MM.1S (cell line): ENCODE data around the gene DMGDH.

ENCODE experiments used
- DNase-seq: peaks from one replicate; pipeline ENCODE4 v3.0.0-alpha.2; 2015
- H2AFZ ChIP-seq: fragments of 300-600 bp; sonication (generic); 2 replicates; pipeline ENCODE4 v1.6.0; 2016; ENCODE audit warnings: antibody characterized with exemption, low read length
- H3F3A ChIP-seq: fragments of 300-600 bp; sonication (generic); 2 replicates; pipeline ENCODE4 v1.6.1; 2016; ENCODE audit warnings: mild to moderate bottlenecking, antibody characterized with exemption, low read length, moderate library complexity, mixed read lengths; ENCODE audit not compliant: insufficient read depth
- H3K27ac ChIP-seq: fragments of 300-600 bp; sonication (generic); 2 replicates; pipeline ENCODE4 v1.5.1; 2016; ENCODE audit warnings: mild to moderate bottlenecking, low read length
- H3K27me3 ChIP-seq: fragments of 300-600 bp; sonication (generic); replicated peaks from 2 replicates; pipeline ENCODE4 v1.6.0; 2016; ENCODE audit warnings: low read length; ENCODE audit not compliant: insufficient read depth
- H3K36me3 ChIP-seq: fragments of 300-600 bp; sonication (generic); replicated peaks from 2 replicates; pipeline ENCODE4 v1.6.1; 2016; ENCODE audit warnings: mild to moderate bottlenecking, low read length, mixed read lengths; ENCODE audit not compliant: insufficient read depth
- H3K4me1 ChIP-seq: fragments of 300-600 bp; sonication (generic); 2 replicates; pipeline ENCODE4 v1.6.1; 2016; ENCODE audit warnings: low read length, mixed read lengths
- H3K4me2 ChIP-seq: fragments of 300-600 bp; sonication (generic); 2 replicates; pipeline ENCODE4 v1.6.0; 2016; ENCODE audit warnings: low read depth, low read length
- H3K4me3 ChIP-seq: fragments of 300-600 bp; sonication (generic); 2 replicates; pipeline ENCODE4 v1.5.1; 2016; ENCODE audit warnings: low read length, mixed read lengths
- H3K79me2 ChIP-seq: fragments of 300-600 bp; sonication (generic); 2 replicates; pipeline ENCODE4 v1.6.1; 2016; ENCODE audit warnings: mixed run types, low read length, mixed read lengths
- H3K9ac ChIP-seq: fragments of 300-600 bp; sonication (generic); 2 replicates; pipeline ENCODE4 v1.6.1; 2016; ENCODE audit warnings: low read length, mixed read lengths
- H3K9me2 ChIP-seq: fragments of 300-600 bp; sonication (generic); replicated peaks from 2 replicates; pipeline ENCODE4 v1.6.1; 2016; ENCODE audit warnings: mild to moderate bottlenecking, low read length, mixed read lengths; ENCODE audit not compliant: insufficient read depth
- H3K9me3 ChIP-seq: fragments of 300-600 bp; sonication (generic); replicated peaks from 2 replicates; pipeline ENCODE4 v1.6.1; 2016; ENCODE audit warnings: mild to moderate bottlenecking, low read length, mixed read lengths; ENCODE audit not compliant: insufficient read depth
- H4K20me1 ChIP-seq: fragments of 300-600 bp; sonication (generic); 2 replicates; pipeline ENCODE4 v1.6.1; 2016; ENCODE audit warnings: mild to moderate bottlenecking, low read length, moderate library complexity, mixed read lengths; ENCODE audit not compliant: insufficient read depth
- CTCF ChIP-seq: fragments of 300-600 bp; sonication (generic); IDR thresholded peaks from 2 replicates; pipeline ENCODE4 v1.5.1; 2016; ENCODE audit warnings: antibody characterized with exemption, low read length, mixed read lengths
- EZH2 ChIP-seq: fragments of 300-600 bp; sonication (generic); optimal IDR thresholded peaks from 2 replicates; pipeline ENCODE3; 2017; ENCODE audit warnings: low read depth, mild to moderate bottlenecking, antibody characterized with exemption, low read length, mixed read lengths
- EZH2phosphoT487 ChIP-seq: fragments of 300-600 bp; sonication (generic); IDR thresholded peaks from 2 replicates; pipeline ENCODE4 v1.6.1; 2018; ENCODE audit warnings: antibody characterized with exemption, low read length

Gene DMGDH

DNA sequence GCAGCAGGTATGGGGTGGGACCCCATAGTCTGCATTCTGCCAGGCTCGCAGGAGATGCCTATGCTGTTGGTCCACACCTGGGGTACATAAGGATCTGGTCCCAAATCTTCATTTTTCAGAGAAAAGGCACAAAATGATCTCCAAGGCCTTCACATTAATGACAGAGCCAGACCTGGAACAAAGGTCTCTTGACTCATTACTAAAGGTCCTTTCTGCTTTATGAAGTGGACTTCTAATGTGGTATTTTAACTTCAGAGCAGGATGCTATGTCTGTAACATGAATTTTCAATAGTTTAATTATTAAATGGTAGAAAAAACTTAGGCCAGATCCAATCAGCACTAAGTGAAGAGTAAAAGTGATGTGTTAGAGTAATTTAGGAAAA, 38.0 kb downstream of the DMGDH start:
- H3K79me2 ChIP-seq = no peaks in the 10 kb centered on the region
- H3K36me3 ChIP-seq = no peaks in the 10 kb centered on the region
- no peaks in the 10 kb centered on the region for H3K4me1 ChIP-seq
- H3K9me3 ChIP-seq = no peaks in the 10 kb centered on the region
- no peak overlapping the region for H3K9ac ChIP-seq
- no peaks in the 10 kb centered on the region for H3K9me2 ChIP-seq
- TF ChIP-seq EZH2 = no peak
- no peak for TF ChIP-seq EZH2phosphoT487
- no peak for TF ChIP-seq CTCF
- H3K27me3 ChIP-seq = no peaks in the 10 kb centered on the region
- H2AFZ ChIP-seq = no peak overlapping the region
- no peaks in the 10 kb centered on the region for H4K20me1 ChIP-seq
- no peak overlapping the region for H3K27ac ChIP-seq
- no peak for DNase-seq
- H3F3A ChIP-seq = no peaks in the 10 kb centered on the region
- H3K4me2 ChIP-seq = no peak overlapping the region
- H3K4me3 ChIP-seq = no peak overlapping the region

- no peaks in the 10 kb centered on the region for H3K9me2 ChIP-seq
- TF ChIP-seq EZH2phosphoT487 = no peak
- no peaks in the 10 kb centered on the region for H4K20me1 ChIP-seq
- no peak overlapping the region for H2AFZ ChIP-seq
- no peak overlapping the region for H3K27ac ChIP-seq
- H3K4me3 ChIP-seq = no peak overlapping the region
- H3K9me3 ChIP-seq = no peaks in the 10 kb centered on the region
- no peaks in the 10 kb centered on the region for H3K36me3 ChIP-seq
- H3K4me2 ChIP-seq = no peak overlapping the region
- H3K79me2 ChIP-seq = no peaks in the 10 kb centered on the region
- no peak for DNase-seq
- H3K27me3 ChIP-seq = no peaks in the 10 kb centered on the region
- H3K4me1 ChIP-seq = no peaks in the 10 kb centered on the region
- no peaks in the 10 kb centered on the region for H3F3A ChIP-seq
- no peak overlapping the region for H3K9ac ChIP-seq
Measured at GRCh38 chr5:79030663-79031484, 38.6 kb downstream of the DMGDH start.

DNA sequence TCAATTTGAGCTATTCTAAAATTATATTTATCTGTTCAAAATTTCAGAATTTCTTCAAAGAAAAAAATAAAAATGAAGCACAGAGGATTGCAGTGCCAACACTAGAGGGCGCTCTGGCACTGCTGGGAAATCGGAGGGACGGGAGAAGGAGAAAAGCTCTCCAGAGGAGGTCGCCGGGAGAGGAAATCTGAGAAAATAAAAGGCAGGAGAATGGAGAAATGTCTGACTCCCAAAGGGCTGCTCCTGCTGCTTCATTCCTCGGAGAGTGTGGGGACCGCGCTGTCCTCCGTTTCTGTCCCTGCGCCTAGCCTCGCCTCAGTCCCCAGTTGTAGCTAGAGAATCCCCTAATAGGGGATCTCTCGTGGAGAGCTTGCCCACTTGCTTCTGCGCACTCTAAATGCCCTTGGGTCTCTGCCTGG, 44.4 kb downstream of the DMGDH start:
- peaks cover 6% of the 10 kb centered on the region; the same call in 1 of the 2 replicates for H3K4me1 ChIP-seq
- H3F3A ChIP-seq = no peaks in the 10 kb centered on the region
- no peak overlapping the region for H3K9ac ChIP-seq
- peak overlapping the region; percentile 58; the same call in 1 of the 2 replicates for H3K4me2 ChIP-seq
- H3K27ac ChIP-seq = no peak overlapping the region
- no peaks in the 10 kb centered on the region for H4K20me1 ChIP-seq
- no peaks in the 10 kb centered on the region for H3K9me2 ChIP-seq
- peak; percentile 44 for DNase-seq
- H3K27me3 ChIP-seq = no peaks in the 10 kb centered on the region
- TF ChIP-seq EZH2phosphoT487 (no peak), EZH2 (no peak), CTCF (peak; percentile 93)
- peak overlapping the region; percentile 44 for H2AFZ ChIP-seq
- H3K79me2 ChIP-seq = no peaks in the 10 kb centered on the region
- no peaks in the 10 kb centered on the region for H3K9me3 ChIP-seq
- no peak overlapping the region for H3K4me3 ChIP-seq
- no peaks in the 10 kb centered on the region for H3K36me3 ChIP-seq

- no peaks in the 10 kb centered on the region for H3K79me2 ChIP-seq
- no peak overlapping the region for H3K27ac ChIP-seq
- H3F3A ChIP-seq = no peaks in the 10 kb centered on the region
- H3K4me3 ChIP-seq = no peak overlapping the region
- no peaks in the 10 kb centered on the region for H3K9me2 ChIP-seq
- H2AFZ ChIP-seq = no peak overlapping the region
- TF ChIP-seq EZH2 = no peak
- no peak for TF ChIP-seq EZH2phosphoT487
- no peak for TF ChIP-seq CTCF
- no peaks in the 10 kb centered on the region for H4K20me1 ChIP-seq
- no peaks in the 10 kb centered on the region for H3K9me3 ChIP-seq
- no peak overlapping the region for H3K9ac ChIP-seq
- H3K27me3 ChIP-seq = no peaks in the 10 kb centered on the region
- DNase-seq = no peak
- no peak overlapping the region for H3K4me2 ChIP-seq
- H3K36me3 ChIP-seq = no peaks in the 10 kb centered on the region
- H3K4me1 ChIP-seq = peaks cover 6% of the 10 kb centered on the region; the same call in 1 of the 2 replicates
Measured at GRCh38 chr5:79023947-79024346, 45.5 kb downstream of the DMGDH start.
